Heart left ventricle (tissue), 16 donors: ENCODE measurements around the gene PPCS. TPM values are rescaled to one million over a fixed set of nuclear protein-coding genes. Genes with fewer than 3 reads are reported as not detected.

Experiments
- ATAC-seq, 4 donors: fragments of 200-7000 bp; cut with Tn5 transposase; one replicate each; pipeline ENCODE4 v1.9.1; 2020 to 2022; ENCODE audit warnings: moderate library complexity in 4 of 4, mild to moderate bottlenecking in 3 of 4, moderate number of reproducible peaks in 1 of 4
- DNase-seq, 5 donors: peaks; one replicate each; pipeline ENCODE4 v3.0.0-alpha.2; 2020
- H3K27ac ChIP-seq, 12 donors: fragments of 200-600 bp; sonication (generic) in 4 of 12; one replicate each; pipeline versions ENCODE4 v1.5.0 to v1.8.0; 2016 to 2022; ENCODE audit warnings: mild to moderate bottlenecking in 2 of 12
- H3K27me3 ChIP-seq, 9 donors: fragments of 200-600 bp; sonication (generic) in 2 of 9; one replicate each; pipeline versions ENCODE4 v1.5.1 to v1.8.0; 2016 to 2022; ENCODE audit warnings: mild to moderate bottlenecking in 3 of 9
- H3K36me3 ChIP-seq, 9 donors: fragments of 200-600 bp; sonication (generic) in 2 of 9; one replicate each; pipeline versions ENCODE4 v1.5.0 to v1.8.0; 2018 to 2022; ENCODE audit warnings: mild to moderate bottlenecking in 2 of 9
- H3K4me1 ChIP-seq, 12 donors: fragments of 200-600 bp; sonication (generic) in 4 of 12; one replicate each; pipeline versions ENCODE4 v1.5.0 to v1.8.0; 2016 to 2022; ENCODE audit warnings: mild to moderate bottlenecking in 3 of 12
- H3K4me3 ChIP-seq, 12 donors: fragments of 200-600 bp; sonication (generic) in 4 of 12; one replicate each; pipeline versions ENCODE4 v1.5.0 to v1.8.0; 2017 to 2022; ENCODE audit warnings: mild to moderate bottlenecking in 9 of 12, moderate library complexity in 4 of 12
- H3K9me3 ChIP-seq, 12 donors: fragments of 200-600 bp; sonication (generic) in 4 of 12; one replicate each; pipeline versions ENCODE4 v1.5.0 to v1.8.0; 2016 to 2022; ENCODE audit warnings: mild to moderate bottlenecking in 1 of 12
- CTCF ChIP-seq, 12 donors: fragments of 200-600 bp; sonication (generic) in 4 of 12; IDR thresholded peaks; one replicate each; pipeline versions ENCODE4 v1.5.0 to v1.8.0; 2018 to 2022; ENCODE audit warnings: antibody characterized with exemption in 12 of 12, mild to moderate bottlenecking in 5 of 12
- POLR2A ChIP-seq, 2 donors: fragments of 450-650 bp; IDR thresholded peaks; one replicate each; pipeline ENCODE4 v1.6.1; 2017; ENCODE audit warnings: antibody characterized with exemption in 2 of 2, mild to moderate bottlenecking in 2 of 2, moderate library complexity in 2 of 2
- WGBS, 4 donors: extraction: QIAGEN DNeasy Blood & Tissue Kit in 2 of 4; methylation state at CpG; one replicate each; pipeline versions ENCODE4 v1.1.5 to v1.1.7; 2013 to 2018; 5-methylcytosine and 5-hydroxymethylcytosine counted together
- intact Hi-C, 10 donors: fragments of 100-400 bp; cut with DNase I; formaldehyde crosslinking; loops; one replicate each; pipeline versions ENCODE4 v1.11.1 to v1.14.2; 2022
- polyA plus RNA-seq, 2 donors: library from polyadenylated mRNA; stranded (reverse); fragments of 200-250 nt; gene quantifications; one replicate each; pipeline ENCODE4 v1.2.3, GENCODE V29; 2013
- total RNA-seq, 9 donors: library from RNA; depleted of rRNA in 2 of 9; stranded (reverse); fragments of >200 nt in 2 of 9; fragmentation: NEBNext Ultra II Directional in 3 of 9; extraction: Animal tissue kit (Norgen Biotek cat#: 25700) in 3 of 9; gene quantifications; one replicate each; pipeline versions ENCODE4 v1.1.0 to v1.2.4, GENCODE V29; 2016 to 2023
- donor health status: ischemic (EF 13 %, LVEDD 7.1; RV severe dilation, severe dysfunction).
- donor health status: healthy with polysubstance abuse.
- donor health status: DM: no; HTN: yes; CAD: no.
- donor health status: DM: no; HTN: no; CAD: no.
- donor health status: ischemic (EF 25% LVEDD 6.9; RV normal size, moderate dysfunction).
- donor health status: ischemic (EF 25% LVEDD 5.7; RV mildly dilated, moderate dysfunction).
- donor health status: healthy.
- donor health status: DM: yes; HTN: yes; CAD: no.
- donor health status: ischemic (EF 35%, LVEDD 5.7; RV mildly dilated, moderate dysfunction).
- donor health status: nonischemic (EF 11% LVEDD 7.7; RV severe dilation, severe dysfunction).
- donor health status: DM: yes; HTN: yes; CAD: no.
- donor health status: PGD.
- donor health status: ischemic (EF 29% LVEDD 5.4; RV normal size, mild dysfunction).
- donor health status: nonischemic (EF 23%, LVEDD 6.1; RV moderate dilation, normal function).

PPCS gene
- total and polyA plus RNA-seq, 11 donors = 34.3 to 50.7 (median 42.4) TPM

- no peak for DNase-seq
- ATAC-seq = no peak
- intact Hi-C loops = no loop called here
- no peak for TF ChIP-seq CTCF (IDR thresholded peaks at IDR 0.05)
- TF ChIP-seq POLR2A (IDR thresholded peaks at IDR 0.05) = no peak
- H3K9me3 ChIP-seq = peaks cover 0 to 59% (median 30%) of the 10 kb centered on the region in 12 donors
- no peak overlapping the region for H3K4me3 ChIP-seq
- H3K4me1 ChIP-seq = no peaks in the 10 kb centered on the region
- no peak overlapping the region for H3K27ac ChIP-seq
- 88 to 96% (median 93%) methylated on average over 2 of the region's 2 CpGs for WGBS, 4 donors
- H3K36me3 ChIP-seq = peaks cover 0 to 56% (median 0%) of the 10 kb centered on the region in 9 donors
- H3K27me3 ChIP-seq = no peaks in the 10 kb centered on the region
Measured at GRCh38 chr1:42504535-42505128, 48.3 kb downstream of the PPCS start.

GRCh38 chr1:42506576-42506975 is 50.2 kb downstream of the PPCS start:
- H3K36me3 ChIP-seq = peaks cover 0 to 52% (median 0%) of the 10 kb centered on the region in 9 donors
- TF ChIP-seq POLR2A (IDR thresholded peaks at IDR 0.05) (no peak), CTCF (IDR thresholded peaks at IDR 0.05) (no peak)
- no peaks in the 10 kb centered on the region for H3K27me3 ChIP-seq
- DNase-seq (no peak), ATAC-seq (no peak)
- H3K9me3 ChIP-seq = peaks cover 0 to 78% (median 36%) of the 10 kb centered on the region in 12 donors
- WGBS, 4 donors = 78 to 89% (median 84%) methylated on average over 1 of the region's 1 CpG
- H3K27ac ChIP-seq = no peak overlapping the region
- no peaks in the 10 kb centered on the region for H3K4me1 ChIP-seq
- intact Hi-C loops = no loop called here
- H3K4me3 ChIP-seq = no peak overlapping the region

Other genes starting within 250 kb of the PPCS start
- gene FOXJ3, start 121.3 kb upstream of the PPCS start, total RNA-seq = 10 to 100 TPM; 33.4 to 48.8 (median 42.3) TPM
- gene FOXJ3, start 121.3 kb upstream of the PPCS start, polyA plus RNA-seq = 10 to 100 TPM; 10.8 to 19.2 TPM
- 10 to 100 TPM in 3 of 9 donors, 1 to 10 TPM in 6; 6.2 to 15.3 (median 9.4) TPM for gene RIMKLA, start 75.8 kb upstream of the PPCS start, total RNA-seq
- 1 to 10 TPM; 2.3 to 3.4 TPM for gene RIMKLA, start 75.8 kb upstream of the PPCS start, polyA plus RNA-seq
- gene ZMYND12, start 521 bp upstream of the PPCS start, total RNA-seq = 1 to 10 TPM in 7 of 9 donors, under 1 TPM in 2; 0.49 to 3.5 (median 2.3) TPM
- 1 to 10 TPM in 1 of 2 donors, under 1 TPM in 1; 0.47 to 1.2 TPM for gene ZMYND12, start 521 bp upstream of the PPCS start, polyA plus RNA-seq
- 1 to 10 TPM in 7 of 9 donors, under 1 TPM in 2; 0.24 to 3.8 (median 2.0) TPM for gene CCDC30, start 6.7 kb downstream of the PPCS start, total RNA-seq
- gene CCDC30, start 6.7 kb downstream of the PPCS start, polyA plus RNA-seq = under 1 TPM; 0.80 TPM
- 10 to 100 TPM; 16.9 to 28.6 (median 19.4) TPM for gene PPIH, start 201.9 kb downstream of the PPCS start, total RNA-seq
- gene PPIH, start 201.9 kb downstream of the PPCS start, polyA plus RNA-seq = 10 to 100 TPM; 25.6 to 30.9 TPM
- gene YBX1, start 225.9 kb downstream of the PPCS start, total RNA-seq = 1,000 to 10,000 TPM in 1 of 9 donors, 100 to 1,000 TPM in 8; 663 to 1,139 (median 788) TPM
- gene YBX1, start 225.9 kb downstream of the PPCS start, polyA plus RNA-seq = 1,000 to 10,000 TPM in 1 of 2 donors, 100 to 1,000 TPM in 1; 638 to 1,226 TPM